ENCODE results near the gene OTUB2.
A peak's percentile ranks its signal among the peaks of the same experiment; 100 is the strongest.

OTUB2 gene

DNA sequence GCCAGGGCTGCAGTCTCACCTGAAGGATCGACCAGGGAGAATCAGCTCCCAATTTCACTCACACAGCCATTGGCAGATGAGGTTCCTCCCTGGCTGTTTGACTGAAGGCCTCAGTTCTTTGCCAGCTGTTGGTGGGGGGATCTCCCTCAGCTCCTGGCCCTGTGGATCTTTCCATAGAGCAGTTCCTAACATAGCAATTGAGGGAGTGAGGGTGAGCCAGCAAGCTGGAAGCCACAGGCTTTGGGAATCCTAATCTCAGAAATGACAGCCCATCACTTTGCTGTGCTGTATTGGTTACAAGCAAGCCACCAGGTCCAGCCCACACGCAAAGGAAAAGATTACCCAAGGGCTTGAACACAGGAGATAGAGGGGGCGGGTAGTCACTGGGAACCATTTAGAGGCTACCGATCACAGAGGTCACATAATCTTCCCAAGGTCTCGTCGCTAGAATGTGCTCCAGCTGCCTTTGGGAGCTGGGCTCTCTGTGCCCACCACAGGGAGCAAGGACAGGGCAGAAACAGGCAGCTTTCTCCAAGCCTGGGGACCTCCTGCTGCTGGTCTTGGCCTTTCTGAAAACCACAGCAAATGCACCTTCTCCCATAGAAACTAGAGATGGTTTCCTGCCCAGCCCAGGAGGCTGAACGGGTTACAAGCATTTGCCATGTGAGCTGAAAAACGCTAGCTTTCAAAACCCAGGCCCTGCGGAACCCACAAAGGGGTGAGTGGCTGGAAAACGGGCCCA lies 4.6 kb upstream of the OTUB2 start:
- DNase-seq (ENCODE audit: low spot score): no peak

GRCh38 chr14:94022532-94023411 lies 3.4 kb upstream of the OTUB2 start:
- no peak for DNase-seq (ENCODE audit: low spot score)

GRCh38 chr14:94024549-94024948 lies 1.6 kb upstream of the OTUB2 start:
- DNase-seq (ENCODE audit: low spot score): no peak

DNA sequence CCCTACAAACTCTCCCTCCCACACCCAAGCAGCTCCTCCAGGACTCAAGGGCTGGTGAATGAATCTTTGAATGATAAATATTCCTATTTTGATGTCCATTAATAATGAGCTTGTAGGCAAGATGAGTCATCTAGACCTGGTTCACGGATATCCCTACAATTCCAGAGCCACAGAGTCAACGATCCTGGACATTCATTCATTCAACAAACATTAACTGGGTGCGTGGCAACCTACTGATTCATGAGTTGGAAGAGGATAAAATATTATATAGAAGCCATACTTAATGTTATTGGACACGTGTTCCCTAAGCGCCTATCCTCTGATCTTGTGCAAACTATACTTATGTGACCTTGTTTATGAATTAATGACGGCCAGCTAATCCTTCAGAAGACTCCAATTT lies 420 bp upstream of the OTUB2 start:
- DNase-seq (ENCODE audit: low spot score): peak; percentile 2

GRCh38 chr14:94026889-94027469 lies 839 bp downstream of the OTUB2 start:
- no peak for DNase-seq (ENCODE audit: low spot score)

DNA sequence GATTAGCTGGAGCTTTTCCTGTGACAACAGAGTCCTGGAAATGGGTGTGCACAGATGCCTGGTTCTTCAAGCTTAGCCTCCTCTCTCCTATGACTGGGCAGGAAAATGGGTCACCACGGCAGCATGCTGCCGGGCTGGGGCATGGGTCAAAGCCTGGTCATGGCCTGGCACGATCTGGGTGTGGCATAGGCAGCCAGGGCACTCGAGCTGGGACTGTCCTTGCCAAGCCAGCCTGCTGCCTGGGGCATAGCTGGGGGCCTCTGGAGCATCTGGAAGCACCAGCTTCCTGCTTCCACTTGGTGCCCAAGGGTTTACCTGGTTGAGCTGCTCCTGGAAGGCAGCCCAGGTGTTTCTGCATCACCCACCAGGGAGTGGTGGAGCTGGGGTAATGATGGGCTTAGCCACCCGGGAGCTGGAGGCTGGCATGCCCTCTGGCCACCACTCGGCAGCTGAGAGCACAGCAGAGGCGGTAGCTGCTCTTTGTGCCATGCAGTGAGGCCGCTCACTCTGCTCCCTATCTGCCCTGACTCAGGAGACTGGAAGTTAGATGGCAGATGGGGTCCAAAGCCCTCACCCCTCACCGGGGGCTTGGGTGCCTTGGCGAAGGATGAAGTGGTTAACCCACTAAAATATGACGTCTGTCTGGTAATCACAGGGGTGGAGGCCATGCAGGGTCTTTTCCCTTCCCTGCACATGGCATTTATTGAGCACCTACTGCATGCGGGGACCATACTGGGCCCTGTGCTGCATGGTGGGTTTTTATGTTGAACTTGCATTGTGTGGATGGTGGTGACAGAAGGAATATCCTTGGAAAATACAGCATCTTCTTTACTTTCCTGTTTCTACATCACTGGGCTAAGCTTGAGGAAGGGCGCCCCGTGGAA lies 1.7 kb downstream of the OTUB2 start:
- peak; percentile 32 for DNase-seq (ENCODE audit: low spot score)

GRCh38 chr14:94028450-94028826 lies 2.3 kb downstream of the OTUB2 start:
- peak; percentile 49 for DNase-seq (ENCODE audit: low spot score)

DNA sequence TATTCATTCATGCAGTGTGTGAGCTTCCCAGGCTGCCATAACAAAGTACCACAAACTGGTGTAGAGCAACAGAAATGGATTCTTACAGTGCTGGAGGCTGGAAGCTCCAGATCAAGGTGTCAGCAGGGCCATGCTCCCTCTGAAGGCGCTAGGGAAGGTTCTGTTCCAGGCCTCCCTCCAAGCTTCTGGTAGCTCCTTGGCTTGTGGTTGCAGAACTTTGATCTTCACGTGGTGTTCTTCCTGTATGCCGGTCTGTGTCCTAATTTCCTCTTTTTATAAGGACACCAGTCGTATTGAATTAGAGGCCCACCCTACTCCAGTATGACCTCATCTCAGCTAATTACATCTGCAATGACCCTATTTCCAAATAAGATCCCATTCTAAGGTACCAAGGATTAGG lies 3.1 kb downstream of the OTUB2 start:
- no peak for DNase-seq (ENCODE audit: low spot score)

GRCh38 chr14:94029671-94030203 lies 3.6 kb downstream of the OTUB2 start:
- no peak for DNase-seq (ENCODE audit: low spot score)

GRCh38 chr14:94030571-94030970 lies 4.4 kb downstream of the OTUB2 start:
- DNase-seq (ENCODE audit: low spot score): no peak

GRCh38 chr14:94031161-94031882 lies 5.2 kb downstream of the OTUB2 start:
- DNase-seq (ENCODE audit: low spot score): no peak

DNA sequence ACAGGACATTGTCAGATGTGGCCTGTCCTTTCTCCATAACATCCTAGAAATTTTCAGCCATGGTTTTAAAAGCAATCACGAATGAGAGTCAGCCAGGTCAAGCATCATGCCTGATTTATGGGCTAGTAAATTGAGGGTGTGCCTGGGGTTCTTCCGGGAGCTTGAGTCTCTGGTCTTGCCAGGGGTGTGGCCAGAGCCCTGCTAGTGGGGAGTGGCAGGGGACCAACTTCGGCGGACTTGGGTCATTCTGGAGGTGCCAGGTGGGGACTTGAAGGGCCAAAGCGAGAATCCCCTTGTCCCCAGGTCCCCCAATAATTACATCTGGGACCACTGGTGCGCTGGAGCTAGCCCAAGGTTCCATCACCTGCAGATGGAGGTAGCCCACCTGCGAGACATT lies 5.7 kb downstream of the OTUB2 start:
- peak; percentile 48 for DNase-seq (ENCODE audit: low spot score)

DNA sequence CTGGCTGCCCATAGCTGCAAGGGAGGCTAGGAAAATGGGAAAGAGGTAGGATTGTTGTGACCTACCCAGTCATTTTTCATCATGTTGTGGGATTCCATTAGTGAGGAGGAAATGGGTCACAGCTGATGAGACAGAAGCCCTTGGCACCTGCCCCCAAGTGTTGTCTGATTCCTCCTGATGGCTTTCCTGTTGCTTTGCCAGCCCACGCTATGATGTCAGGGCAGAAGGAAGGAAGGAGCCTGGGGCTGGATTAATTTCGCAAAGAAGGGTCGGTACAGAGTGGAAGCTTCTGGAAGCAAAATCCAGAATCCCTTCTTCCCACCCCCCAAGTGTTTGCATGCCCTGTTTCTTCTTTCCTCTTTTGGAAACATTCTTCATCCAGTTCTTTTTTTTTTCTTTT lies 8.7 kb downstream of the OTUB2 start:
- no peak for DNase-seq (ENCODE audit: low spot score)

DNA sequence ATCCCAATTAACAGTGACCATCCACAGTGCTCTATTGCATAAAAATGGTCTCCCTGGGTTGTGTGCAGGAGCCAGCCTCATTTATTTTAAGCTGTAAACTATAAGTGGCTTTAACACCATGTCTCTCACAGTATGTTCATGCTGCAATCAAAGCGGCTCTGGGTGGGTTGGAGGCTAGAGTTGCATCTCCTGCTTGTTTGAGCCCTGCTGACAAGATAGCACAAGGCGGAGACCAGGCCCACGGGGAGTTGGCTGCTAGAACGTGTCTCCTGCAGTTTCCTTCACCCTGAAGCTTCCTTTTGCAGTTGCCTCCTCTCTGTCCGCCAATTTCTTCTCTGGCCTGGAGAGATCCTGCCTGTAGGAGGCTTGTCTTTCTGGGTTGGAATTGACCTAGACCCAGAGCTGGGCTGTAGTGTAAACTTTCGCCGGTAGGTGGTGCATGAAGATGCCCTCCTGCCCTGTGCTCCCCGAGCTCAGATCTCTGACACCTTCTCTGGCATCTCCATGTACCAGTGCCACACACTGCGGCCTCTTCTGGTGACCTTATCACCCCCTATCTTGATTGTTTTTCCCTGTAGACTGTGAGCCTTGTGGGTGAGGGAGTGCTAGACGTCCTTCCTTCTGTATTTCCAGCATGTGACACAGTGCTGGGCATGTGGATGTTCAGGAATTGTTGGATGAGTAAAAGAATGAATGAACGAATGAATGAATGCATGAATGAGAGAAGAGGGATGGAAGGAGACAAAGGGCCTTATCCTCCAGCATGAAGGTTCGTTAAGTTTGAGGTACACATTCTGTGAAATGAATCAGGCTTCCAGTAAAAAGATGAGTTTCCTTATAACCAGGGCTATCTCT lies 10.4 kb downstream of the OTUB2 start:
- peak; percentile 66 for DNase-seq (ENCODE audit: low spot score)

- DNase-seq (ENCODE audit: low spot score): no peak
These were observed 11.8 kb downstream of the OTUB2 start for GRCh38 chr14:94037954-94038353.

DNA sequence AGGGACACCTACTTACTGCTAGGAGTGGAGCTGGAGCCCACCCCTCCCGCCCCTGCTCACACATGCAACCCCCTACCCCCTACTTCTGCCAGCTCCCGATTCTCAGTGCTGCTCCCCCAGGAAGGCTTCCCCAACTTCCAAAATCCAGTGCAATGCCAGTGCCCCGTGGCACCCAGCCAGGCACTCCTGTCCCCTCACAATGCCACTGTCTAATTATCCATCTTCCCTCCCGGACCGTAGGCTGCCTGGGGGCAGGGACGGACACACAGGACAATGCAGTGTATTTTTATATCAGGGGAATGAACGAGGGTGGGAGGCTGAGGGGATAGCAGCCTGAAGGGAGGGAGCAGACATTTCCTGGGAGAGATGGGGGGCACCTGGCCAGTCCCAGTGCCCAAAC lies 12.4 kb downstream of the OTUB2 start:
- DNase-seq (ENCODE audit: low spot score): no peak

- no peak for DNase-seq (ENCODE audit: low spot score)
These were observed 12.9 kb downstream of the OTUB2 start for GRCh38 chr14:94038921-94039629.

DNA sequence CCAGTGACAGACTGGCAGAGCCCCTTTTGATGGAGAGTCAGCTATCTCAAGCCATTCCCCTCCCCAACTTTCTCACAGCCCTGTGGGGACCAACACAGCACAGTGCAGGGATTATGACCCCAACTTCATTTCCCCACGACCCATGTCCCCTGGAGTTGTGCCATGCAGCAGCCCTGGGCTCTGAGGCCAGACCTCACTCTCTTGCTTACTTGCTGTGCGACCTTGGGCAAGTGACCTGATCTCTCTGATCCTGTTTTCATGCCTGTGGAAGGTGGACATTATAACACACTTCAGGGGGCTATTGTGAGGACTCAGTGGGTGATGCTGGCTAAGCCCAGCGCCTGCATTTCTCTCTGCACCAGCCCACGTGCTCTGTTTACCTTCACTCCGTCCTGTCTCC lies 14.1 kb downstream of the OTUB2 start:
- DNase-seq (ENCODE audit: low spot score): no peak

DNA sequence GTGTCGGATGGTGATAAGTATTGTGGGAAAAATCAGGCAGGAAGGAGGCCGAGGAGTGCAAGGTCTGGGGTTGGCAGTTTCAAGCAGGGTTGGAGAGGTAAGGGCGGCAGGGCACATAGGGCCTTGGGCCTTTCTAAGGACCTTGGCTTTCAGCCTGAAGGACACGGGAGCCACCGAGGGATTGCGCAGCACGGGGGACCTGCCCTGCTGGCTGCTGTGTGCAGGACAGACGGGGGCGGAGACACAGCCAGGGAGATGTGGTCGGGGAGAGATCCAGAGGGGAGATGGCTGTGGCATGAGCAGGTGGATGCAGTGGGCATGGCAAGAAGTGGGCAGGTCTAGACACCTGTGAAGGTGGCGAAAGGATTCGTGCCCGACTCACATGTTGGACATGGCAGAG lies 14.7 kb downstream of the OTUB2 start:
- DNase-seq (ENCODE audit: low spot score): no peak

Data from LoVo (cell line).